Activated naive CD8-positive, alpha-beta T cell (primary cell): ENCODE results near the gene LRRC45.

Source experiments
- H3K27ac Mint-ChIP-seq: one replicate; pipeline ENCODE4 v1.8.0; 2021; ENCODE audit warnings: mixed read lengths
- H3K27me3 Mint-ChIP-seq: one replicate; pipeline ENCODE4 v1.8.0; 2021; ENCODE audit warnings: mixed read lengths
- H3K36me3 Mint-ChIP-seq: one replicate; pipeline ENCODE4 v1.8.0; 2021; ENCODE audit warnings: mixed read lengths
- H3K4me1 Mint-ChIP-seq: one replicate; pipeline ENCODE4 v1.8.0; 2021; ENCODE audit warnings: low read depth, mixed read lengths
- H3K4me3 Mint-ChIP-seq: one replicate; pipeline ENCODE4 v1.8.0; 2021; ENCODE audit warnings: mild to moderate bottlenecking, mixed read lengths
- H3K9me3 Mint-ChIP-seq: one replicate; pipeline ENCODE4 v1.8.0; 2021; ENCODE audit warnings: low read depth, mixed read lengths

Gene LRRC45

GRCh38 chr17:82010575-82011525, 12.3 kb upstream of the LRRC45 start:
- Mint-ChIP-seq H3K27me3 (no peaks in the 10 kb centered on the region), H3K9me3 (no peaks in the 10 kb centered on the region), H3K4me1 (no peaks in the 10 kb centered on the region), H3K36me3 (no peaks in the 10 kb centered on the region), H3K4me3 (no peak overlapping the region), H3K27ac (no peak overlapping the region)

GRCh38 chr17:82011617-82012187, 11.4 kb upstream of the LRRC45 start:
- Mint-ChIP-seq H3K4me3 (no peak overlapping the region), H3K36me3 (no peaks in the 10 kb centered on the region), H3K4me1 (no peaks in the 10 kb centered on the region), H3K9me3 (no peaks in the 10 kb centered on the region), H3K27ac (no peak overlapping the region), H3K27me3 (no peaks in the 10 kb centered on the region)

GRCh38 chr17:82012261-82012639, 10.9 kb upstream of the LRRC45 start:
- H3K27ac Mint-ChIP-seq = no peak overlapping the region
- no peaks in the 10 kb centered on the region for H3K4me1 Mint-ChIP-seq

GRCh38 chr17:82012640-82013295, 10.3 kb upstream of the LRRC45 start:
- Mint-ChIP-seq H3K9me3 (no peaks in the 10 kb centered on the region), H3K36me3 (no peaks in the 10 kb centered on the region), H3K27ac (no peak overlapping the region), H3K27me3 (no peaks in the 10 kb centered on the region), H3K4me1 (no peaks in the 10 kb centered on the region), H3K4me3 (no peak overlapping the region)

More at GRCh38 chr17:82012261-82012639, 10.9 kb upstream of the LRRC45 start:
- Mint-ChIP-seq H3K36me3 (no peaks in the 10 kb centered on the region), H3K27me3 (no peaks in the 10 kb centered on the region), H3K9me3 (no peaks in the 10 kb centered on the region), H3K4me3 (no peak overlapping the region)

- Mint-ChIP-seq H3K4me3 (no peak overlapping the region), H3K9me3 (no peaks in the 10 kb centered on the region), H3K4me1 (no peaks in the 10 kb centered on the region), H3K36me3 (no peaks in the 10 kb centered on the region), H3K27ac (no peak overlapping the region), H3K27me3 (no peaks in the 10 kb centered on the region)
Measured at GRCh38 chr17:82013341-82013740, 9.8 kb upstream of the LRRC45 start.

GRCh38 chr17:82013772-82014321, 9.3 kb upstream of the LRRC45 start:
- no peaks in the 10 kb centered on the region for H3K9me3 Mint-ChIP-seq
- no peaks in the 10 kb centered on the region for H3K36me3 Mint-ChIP-seq
- H3K4me1 Mint-ChIP-seq = no peaks in the 10 kb centered on the region
- no peaks in the 10 kb centered on the region for H3K27me3 Mint-ChIP-seq
- H3K27ac Mint-ChIP-seq = no peak overlapping the region
- no peak overlapping the region for H3K4me3 Mint-ChIP-seq

- Mint-ChIP-seq H3K4me1 (no peaks in the 10 kb centered on the region), H3K27me3 (no peaks in the 10 kb centered on the region), H3K27ac (no peak overlapping the region), H3K36me3 (no peaks in the 10 kb centered on the region), H3K4me3 (no peak overlapping the region), H3K9me3 (no peaks in the 10 kb centered on the region)
Measured at GRCh38 chr17:82014432-82014831, 8.7 kb upstream of the LRRC45 start.

GRCh38 chr17:82014971-82015310, 8.2 kb upstream of the LRRC45 start:
- no peaks in the 10 kb centered on the region for H3K9me3 Mint-ChIP-seq
- H3K36me3 Mint-ChIP-seq = no peaks in the 10 kb centered on the region
- H3K4me1 Mint-ChIP-seq = no peaks in the 10 kb centered on the region
- no peak overlapping the region for H3K27ac Mint-ChIP-seq
- H3K4me3 Mint-ChIP-seq = no peak overlapping the region
- no peaks in the 10 kb centered on the region for H3K27me3 Mint-ChIP-seq

GRCh38 chr17:82015311-82015971, 7.7 kb upstream of the LRRC45 start:
- no peak overlapping the region for H3K4me3 Mint-ChIP-seq
- H3K4me1 Mint-ChIP-seq = peaks cover under 1% of the 10 kb centered on the region
- H3K36me3 Mint-ChIP-seq = no peaks in the 10 kb centered on the region
- no peak overlapping the region for H3K27ac Mint-ChIP-seq
- no peaks in the 10 kb centered on the region for H3K27me3 Mint-ChIP-seq
- H3K9me3 Mint-ChIP-seq = no peaks in the 10 kb centered on the region

- H3K9me3 Mint-ChIP-seq = no peaks in the 10 kb centered on the region
- no peaks in the 10 kb centered on the region for H3K27me3 Mint-ChIP-seq
- no peak overlapping the region for H3K27ac Mint-ChIP-seq
- H3K4me3 Mint-ChIP-seq = no peak overlapping the region
- H3K36me3 Mint-ChIP-seq = no peaks in the 10 kb centered on the region
- peaks cover 4% of the 10 kb centered on the region for H3K4me1 Mint-ChIP-seq
Measured at GRCh38 chr17:82016061-82016874, 6.8 kb upstream of the LRRC45 start.

- H3K4me1 Mint-ChIP-seq = peaks cover 10% of the 10 kb centered on the region
- no peak overlapping the region for H3K27ac Mint-ChIP-seq
- no peaks in the 10 kb centered on the region for H3K27me3 Mint-ChIP-seq
- no peaks in the 10 kb centered on the region for H3K9me3 Mint-ChIP-seq
- H3K4me3 Mint-ChIP-seq = no peak overlapping the region
- no peaks in the 10 kb centered on the region for H3K36me3 Mint-ChIP-seq
Measured at GRCh38 chr17:82016875-82017459, 6.1 kb upstream of the LRRC45 start.

- no peaks in the 10 kb centered on the region for H3K27me3 Mint-ChIP-seq
- no peaks in the 10 kb centered on the region for H3K9me3 Mint-ChIP-seq
- H3K36me3 Mint-ChIP-seq = no peaks in the 10 kb centered on the region
- H3K27ac Mint-ChIP-seq = no peak overlapping the region
- H3K4me3 Mint-ChIP-seq = no peak overlapping the region
- peaks cover 10% of the 10 kb centered on the region for H3K4me1 Mint-ChIP-seq
Measured at GRCh38 chr17:82017612-82018151, 5.4 kb upstream of the LRRC45 start.

- no peaks in the 10 kb centered on the region for H3K27me3 Mint-ChIP-seq
- H3K4me1 Mint-ChIP-seq = peaks cover 10% of the 10 kb centered on the region
- no peak overlapping the region for H3K4me3 Mint-ChIP-seq
- H3K36me3 Mint-ChIP-seq = no peaks in the 10 kb centered on the region
- H3K9me3 Mint-ChIP-seq = no peaks in the 10 kb centered on the region
- peak overlapping the region; percentile 17 for H3K27ac Mint-ChIP-seq
Measured at GRCh38 chr17:82018152-82018988, 4.7 kb upstream of the LRRC45 start.
